GM19023 (cell line): Measurements from ENCODE around the gene CYP21A2.
"Not testable (repeated sequence)": the region's sequence is repeated elsewhere in the genome, so short reads cannot be mapped to it uniquely, and the experiment has no call there.

Experiments used
- ATAC-seq: cut with Tn5 transposase; IDR thresholded peaks from one replicate; pipeline ENCODE4 v1.9.1; 2021; ENCODE audit warnings: mild to moderate bottlenecking, moderate library complexity; ENCODE audit not compliant: unreplicated experiment

Gene CYP21A2

GRCh38 chr6:32037598-32038524 lies at the start of gene CYP21A2:
CYP21A2 (plus strand) TSS chr6:32038415; CDS start chr6:32038423, 8 bp downstream.
- ATAC-seq: not testable (repeated sequence)

- not testable (repeated sequence) for ATAC-seq
Measured at GRCh38 chr6:31989363-31989762, 48.9 kb upstream of the CYP21A2 start.

- not testable (repeated sequence) for ATAC-seq
Measured at GRCh38 chr6:31994421-31994820, 43.8 kb upstream of the CYP21A2 start.

- ATAC-seq: not testable (repeated sequence)
Measured at GRCh38 chr6:31996385-31996784, 41.8 kb upstream of the CYP21A2 start.

- not testable (repeated sequence) for ATAC-seq
Measured at GRCh38 chr6:32002546-32003268, 35.5 kb upstream of the CYP21A2 start.

GRCh38 chr6:32003301-32003700 lies 34.9 kb upstream of the CYP21A2 start:
- not testable (repeated sequence) for ATAC-seq

- ATAC-seq: not testable (repeated sequence)
Measured at GRCh38 chr6:32004393-32004792, 33.8 kb upstream of the CYP21A2 start.

- not testable (repeated sequence) for ATAC-seq
Measured at GRCh38 chr6:32004864-32005537, 33.2 kb upstream of the CYP21A2 start.

GRCh38 chr6:32005538-32005880 lies 32.7 kb upstream of the CYP21A2 start:
- ATAC-seq: not testable (repeated sequence)

- not testable (repeated sequence) for ATAC-seq
Measured at GRCh38 chr6:32005991-32006529, 32.2 kb upstream of the CYP21A2 start.

GRCh38 chr6:32007086-32007485 lies 31.1 kb upstream of the CYP21A2 start:
- ATAC-seq: not testable (repeated sequence)

GRCh38 chr6:32008037-32008436 lies 30.2 kb upstream of the CYP21A2 start:
- not testable (repeated sequence) for ATAC-seq

- ATAC-seq: not testable (repeated sequence)
Measured at GRCh38 chr6:32008616-32009015, 29.6 kb upstream of the CYP21A2 start.

- ATAC-seq: not testable (repeated sequence)
Measured at GRCh38 chr6:32009537-32009936, 28.7 kb upstream of the CYP21A2 start.

- not testable (repeated sequence) for ATAC-seq
Measured at GRCh38 chr6:32010856-32011530, 27.2 kb upstream of the CYP21A2 start.

- not testable (repeated sequence) for ATAC-seq
Measured at GRCh38 chr6:32012941-32013617, 25.1 kb upstream of the CYP21A2 start.

- ATAC-seq: not testable (repeated sequence)
Measured at GRCh38 chr6:32013738-32014137, 24.5 kb upstream of the CYP21A2 start.

- ATAC-seq: not testable (repeated sequence)
Measured at GRCh38 chr6:32014547-32014946, 23.7 kb upstream of the CYP21A2 start, which contains the start of gene C4B. C4B (plus strand) TSS chr6:32014795; CDS start chr6:32014846, 51 bp downstream.

- ATAC-seq: not testable (repeated sequence)
Measured at GRCh38 chr6:32022100-32022499, 16.1 kb upstream of the CYP21A2 start.
